ENCODE measurements around the gene CELF2.

The CELF2 gene

GRCh38 chr10:11063856-11064255, 46.2 kb downstream of the CELF2 start:
- DNase-seq: no peak

GRCh38 chr10:11064832-11065231, 47.2 kb downstream of the CELF2 start:
- DNase-seq: no peak

- no peak for DNase-seq
Measured at GRCh38 chr10:11065567-11065966, 47.9 kb downstream of the CELF2 start.

- no peak for DNase-seq
Measured at GRCh38 chr10:11066520-11066919, 48.8 kb downstream of the CELF2 start.

GRCh38 chr10:11068861-11069633, 51.4 kb downstream of the CELF2 start:
- DNase-seq: no peak

- DNase-seq: no peak
Measured at GRCh38 chr10:11073410-11073809, 55.7 kb downstream of the CELF2 start.

- no peak for DNase-seq
Measured at GRCh38 chr10:11074536-11075267, 57.0 kb downstream of the CELF2 start.

GRCh38 chr10:11076221-11076620, 58.5 kb downstream of the CELF2 start:
- no peak for DNase-seq

- DNase-seq: no peak
Measured at GRCh38 chr10:11080564-11080984, 62.9 kb downstream of the CELF2 start.

GRCh38 chr10:11081408-11081807, 63.7 kb downstream of the CELF2 start:
- no peak for DNase-seq

- no peak for DNase-seq
Measured at GRCh38 chr10:11082526-11082925, 64.9 kb downstream of the CELF2 start.

- DNase-seq: no peak
Measured at GRCh38 chr10:11083051-11083450, 65.4 kb downstream of the CELF2 start.

GRCh38 chr10:11085545-11085944, 67.9 kb downstream of the CELF2 start:
- no peak for DNase-seq

- DNase-seq: no peak
Measured at GRCh38 chr10:11086177-11086840, 68.6 kb downstream of the CELF2 start.

GRCh38 chr10:11087372-11087771, 69.7 kb downstream of the CELF2 start:
- DNase-seq: no peak

GRCh38 chr10:11088709-11089108, 71.0 kb downstream of the CELF2 start:
- no peak for DNase-seq

GRCh38 chr10:11089272-11089671, 71.6 kb downstream of the CELF2 start:
- no peak for DNase-seq

- no peak for DNase-seq
Measured at GRCh38 chr10:11091517-11092102, 73.9 kb downstream of the CELF2 start.

- no peak for DNase-seq
Measured at GRCh38 chr10:11093771-11094736, 76.4 kb downstream of the CELF2 start.

GRCh38 chr10:11095374-11095801, 77.7 kb downstream of the CELF2 start:
- no peak for DNase-seq

- no peak for DNase-seq
Measured at GRCh38 chr10:11096422-11096821, 78.8 kb downstream of the CELF2 start.

- DNase-seq: no peak
Measured at GRCh38 chr10:11097686-11098085, 80.0 kb downstream of the CELF2 start.

All from stimulated activated CD4-positive, alpha-beta T cell treated with anti-CD3 and anti-CD28 coated beads, Interleukin-2, amount 100 ng/mL, for 48 hours (primary cell).